ENCODE results near the gene NXN.
"Not testable (repeated sequence)": the region's sequence is repeated elsewhere in the genome, so short reads cannot be mapped to it uniquely, and the experiment has no call there.

The NXN gene

DNA sequence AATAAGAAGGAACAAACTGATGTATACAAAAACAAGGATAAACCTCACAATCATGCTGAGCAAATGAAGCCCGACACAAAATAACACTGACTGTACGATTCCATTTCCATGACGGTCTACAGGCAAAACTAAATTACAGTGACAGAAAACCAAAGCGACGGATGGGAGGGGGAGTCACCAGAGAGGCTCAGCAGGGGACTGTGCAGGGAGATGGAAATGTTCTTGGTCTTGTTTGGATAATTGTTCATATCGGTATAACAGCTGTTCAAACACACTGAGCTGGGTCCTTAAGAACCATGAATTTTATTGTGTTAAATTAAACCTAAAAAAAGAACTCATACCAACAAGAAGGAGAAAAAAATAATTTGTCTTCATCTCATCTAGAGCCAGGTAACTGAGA lies 97.8 kb downstream of the NXN start:
- DNase-seq = no peak

DNA sequence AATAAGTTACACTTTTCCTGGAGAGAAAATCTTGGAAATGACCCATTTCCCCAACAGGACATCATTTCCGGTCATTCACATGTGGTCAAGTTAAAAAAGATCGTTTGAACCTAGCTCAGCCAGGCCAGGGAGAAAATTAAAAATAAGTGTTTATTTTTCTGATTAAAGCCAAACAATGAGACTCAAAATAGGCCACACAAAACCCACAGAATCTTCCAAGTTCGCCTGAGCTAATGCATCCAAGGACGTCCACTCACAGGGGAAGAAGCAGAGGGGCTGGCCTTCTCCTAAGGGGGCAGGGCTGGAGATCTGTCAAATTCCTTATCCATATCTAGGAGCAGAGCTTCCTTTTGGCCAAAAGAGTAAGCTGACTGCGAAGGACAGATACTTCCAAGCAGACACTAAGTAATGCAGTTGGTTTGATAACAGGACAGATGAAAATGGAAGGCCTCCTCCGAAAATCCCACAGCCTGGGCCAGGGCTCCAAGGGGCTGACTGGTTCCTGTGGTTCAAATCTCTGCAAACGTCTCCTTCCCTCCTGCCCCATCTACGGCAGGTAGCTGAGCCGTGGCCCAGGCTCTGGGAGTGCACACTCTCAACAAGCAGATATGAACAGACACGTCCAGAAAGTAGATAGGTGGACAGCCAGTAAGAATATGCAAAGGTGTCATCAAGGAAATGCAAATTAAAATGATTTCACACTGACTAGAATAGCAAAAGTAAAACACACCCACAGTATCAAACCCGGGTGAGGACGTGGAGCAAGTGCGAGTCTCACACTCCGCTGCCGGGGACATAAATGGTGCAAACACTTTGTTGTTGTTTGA lies 98.9 kb downstream of the NXN start:
- no peak for DNase-seq

DNA sequence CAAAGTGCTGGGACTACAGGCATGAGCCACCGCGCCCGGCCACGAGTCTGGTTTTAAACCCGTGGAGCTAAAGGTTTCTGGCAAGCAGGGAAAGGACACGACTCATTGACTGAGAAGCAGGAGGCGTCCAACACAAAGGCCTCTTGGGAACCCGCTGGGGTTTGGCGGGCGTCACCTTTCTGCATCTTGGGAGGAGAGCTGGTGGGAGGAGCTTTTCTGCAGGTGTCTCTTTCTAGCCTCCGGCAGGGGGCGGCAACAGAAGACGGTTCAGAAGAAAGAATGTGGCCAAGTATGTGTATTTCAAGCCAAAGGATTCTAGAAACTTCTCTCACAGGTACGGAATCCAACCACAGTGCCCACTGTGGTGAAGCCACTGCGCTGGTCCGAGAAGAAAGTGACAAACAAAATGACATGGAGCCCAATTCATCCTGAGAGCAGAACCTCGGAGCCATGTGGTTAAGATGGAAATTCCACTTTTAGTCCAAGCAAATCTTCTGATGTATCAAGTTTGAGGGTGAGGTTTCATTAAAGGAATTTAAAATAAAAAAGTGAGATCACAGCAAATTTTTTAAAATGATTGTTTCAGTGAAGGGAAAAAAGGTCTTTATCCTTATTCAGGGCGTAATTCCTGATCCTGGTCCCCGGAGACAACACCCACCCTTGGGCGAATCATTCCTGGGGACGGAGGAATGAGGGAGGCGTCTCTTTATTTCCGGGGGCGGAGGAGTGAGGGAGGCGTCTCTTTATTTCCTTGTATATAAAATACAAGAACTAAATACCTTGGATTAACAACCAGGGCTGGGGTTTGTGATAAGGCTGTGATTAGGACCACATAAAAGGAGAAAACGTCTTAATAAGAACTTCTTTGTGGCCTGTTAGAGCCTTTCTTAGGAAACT lies 99.8 kb downstream of the NXN start:
- DNase-seq = peak; percentile 87

DNA sequence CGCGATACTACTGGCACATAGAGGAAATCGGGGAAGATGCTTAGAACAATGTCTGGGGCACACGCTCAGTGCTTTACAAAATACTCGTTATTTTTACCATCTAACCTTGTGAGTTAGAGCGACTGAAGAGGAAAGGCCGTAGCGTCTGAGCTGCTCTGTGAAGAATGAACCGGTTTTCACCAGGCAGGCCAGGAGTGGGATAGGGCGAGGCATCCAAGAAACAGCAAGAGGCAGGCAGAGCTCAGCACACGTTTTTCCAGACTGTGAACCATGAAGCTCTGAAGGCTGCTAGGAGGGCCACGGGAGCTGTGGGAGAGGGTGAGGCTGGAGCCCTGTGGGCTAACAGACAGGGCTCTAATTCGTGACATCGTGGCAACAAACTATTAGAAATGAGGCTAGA lies 101.9 kb downstream of the NXN start:
- DNase-seq = no peak

DNA sequence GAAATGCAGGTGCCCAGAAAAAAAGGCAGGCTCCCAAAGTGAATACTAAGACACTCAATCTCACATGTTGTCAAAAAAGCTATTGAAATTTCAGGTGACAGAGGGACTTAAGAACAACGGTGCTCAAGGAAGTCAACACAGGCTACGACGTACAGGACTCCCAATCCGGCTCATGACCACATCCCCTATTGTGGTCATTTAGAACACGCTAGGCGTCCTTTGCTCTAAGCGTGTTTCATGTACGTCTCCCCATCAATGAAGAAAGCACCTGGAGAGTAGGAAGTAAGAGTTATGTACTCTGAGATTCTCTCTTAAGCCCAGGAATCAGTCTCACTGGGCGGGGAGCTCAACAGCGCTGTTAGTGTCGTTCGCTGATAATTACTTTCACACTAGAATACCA lies 103.3 kb downstream of the NXN start:
- peak; percentile 63 for DNase-seq

DNA sequence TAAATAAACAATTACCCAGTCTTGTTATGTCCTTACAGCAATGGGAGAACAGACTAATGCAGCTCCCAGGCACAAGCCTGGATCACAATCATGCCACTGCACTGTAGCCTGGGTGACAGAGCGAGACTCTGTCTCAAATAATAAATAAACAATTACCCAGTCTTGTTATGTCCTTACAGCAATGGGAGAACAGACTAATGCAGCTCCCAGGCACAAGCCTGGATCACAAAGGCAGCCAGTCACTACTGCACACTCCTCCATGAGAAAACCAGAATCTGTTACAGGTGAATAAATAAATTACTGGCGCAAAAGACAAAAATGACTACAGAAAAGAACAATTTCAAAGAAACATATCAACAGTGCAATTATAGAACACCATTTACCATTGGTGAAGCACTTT lies 105.0 kb downstream of the NXN start:
- not testable (repeated sequence) for DNase-seq

DNA sequence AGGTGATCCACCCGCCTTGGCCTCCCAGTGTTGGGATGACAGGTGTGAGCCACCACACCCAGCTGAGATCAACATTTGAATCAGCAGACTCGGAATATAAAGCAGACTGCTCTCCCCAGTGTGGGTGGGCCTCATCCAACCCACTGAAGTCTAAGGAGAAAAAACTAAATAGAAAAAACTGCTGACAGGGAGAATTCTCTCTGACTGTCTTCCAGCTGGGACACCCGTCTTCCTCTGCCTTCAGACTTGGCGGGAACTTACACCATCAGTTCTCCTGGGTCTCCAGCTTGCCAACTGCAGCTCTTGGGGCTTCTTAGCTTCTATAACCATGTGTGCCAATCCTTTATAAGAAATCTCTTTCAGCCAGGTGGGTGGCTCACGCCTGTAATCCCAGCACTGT lies 106.7 kb downstream of the NXN start:
- DNase-seq = no peak

DNA sequence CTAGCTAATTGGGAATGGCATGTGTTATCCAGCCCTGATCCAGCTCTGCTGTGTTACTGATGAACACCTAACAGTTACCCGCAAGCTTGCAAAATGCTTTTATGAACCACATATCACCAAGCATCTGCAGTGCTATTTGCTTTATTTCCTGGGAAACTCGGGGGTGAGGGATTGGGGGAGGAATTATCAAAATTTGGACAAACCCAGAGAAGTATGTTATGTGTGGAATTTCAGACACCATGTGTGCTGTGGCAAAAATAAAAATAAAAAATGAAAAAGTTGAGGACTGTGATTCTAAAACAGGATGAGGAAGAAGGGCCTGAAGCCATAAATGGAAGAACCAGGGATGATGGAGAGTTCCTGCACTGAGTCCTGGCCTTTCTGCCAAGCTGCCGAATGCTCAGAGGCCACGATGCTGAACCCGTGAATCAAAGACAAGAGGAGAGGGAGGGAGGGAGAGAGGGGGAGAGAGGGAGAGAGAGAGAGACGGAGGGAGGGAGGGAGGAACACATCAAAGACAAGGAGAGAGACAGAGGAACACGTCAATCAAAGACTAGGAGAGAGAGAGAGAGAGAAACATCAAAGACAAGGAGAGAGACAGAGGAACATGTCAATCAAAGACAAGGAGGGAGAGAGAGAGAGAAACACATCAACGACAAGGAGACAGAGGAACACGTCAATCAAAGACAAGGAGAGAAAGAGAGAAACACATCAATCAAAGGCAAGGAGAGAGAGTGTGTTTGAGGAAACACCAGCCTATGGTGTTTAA lies 107.6 kb downstream of the NXN start:
- no peak for DNase-seq

DNA sequence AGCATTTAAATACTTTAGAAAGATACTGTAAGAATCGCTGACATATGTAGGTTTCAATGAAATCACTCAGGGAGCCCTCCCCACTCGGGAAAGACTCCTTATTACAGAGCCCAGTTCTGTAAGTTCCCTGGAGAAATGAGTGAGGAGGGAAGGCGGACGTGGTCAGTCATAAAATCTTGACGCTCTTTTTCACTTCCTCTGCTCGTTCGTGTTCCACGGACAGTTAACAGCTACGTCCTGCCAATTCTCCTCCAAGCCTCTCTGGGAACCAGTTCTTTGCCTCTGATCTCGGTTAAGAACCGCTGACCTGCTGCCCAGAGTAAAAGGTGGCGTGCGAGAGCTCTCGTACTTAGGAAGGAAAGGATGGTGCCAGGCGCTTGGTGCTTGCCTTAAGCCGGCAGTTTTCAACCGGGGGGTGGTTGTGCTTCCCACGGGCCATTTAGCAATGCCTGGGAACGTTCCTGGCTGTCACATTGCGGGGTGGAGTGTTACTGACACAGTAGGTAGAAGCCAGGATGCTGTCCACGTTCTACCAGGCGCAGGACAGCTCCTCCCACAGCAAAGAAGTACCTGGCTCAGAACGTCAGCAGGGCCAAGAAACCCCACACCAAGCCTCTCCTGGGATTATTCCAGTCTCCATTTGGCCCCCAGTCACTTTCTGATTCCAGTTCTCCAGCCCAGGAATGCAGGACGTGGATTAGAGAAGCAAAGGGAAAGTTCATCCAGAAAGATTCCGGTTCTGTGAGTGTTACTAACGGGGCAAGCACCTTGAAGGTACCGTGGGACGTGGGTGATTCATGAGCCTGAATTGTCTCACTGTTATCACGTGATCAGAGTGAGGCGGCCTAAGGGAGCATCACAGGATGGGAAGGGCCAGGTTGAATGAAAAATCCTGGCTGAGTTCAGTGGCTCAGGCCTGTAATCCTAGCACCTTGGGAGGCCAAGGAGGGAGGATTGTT lies 109.7 kb downstream of the NXN start:
- no peak for DNase-seq

DNA sequence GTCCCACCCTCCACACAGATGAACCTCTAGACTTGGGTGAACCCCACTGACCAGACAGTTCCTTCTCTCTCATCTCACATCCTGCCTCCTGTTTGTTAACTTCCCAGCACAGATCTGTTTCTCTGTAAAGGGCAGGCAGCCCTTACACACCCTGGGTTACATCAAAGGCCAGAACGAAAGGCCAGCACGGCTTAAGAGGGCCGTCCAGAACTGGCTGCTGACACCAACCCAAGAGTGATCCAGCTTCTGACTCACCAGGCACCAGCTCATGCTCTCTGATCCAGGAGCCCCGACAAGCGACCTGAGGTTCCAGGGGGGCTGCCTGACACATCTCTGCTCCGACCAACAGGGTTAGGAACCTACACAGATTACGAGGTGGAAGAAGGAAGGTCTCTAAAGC lies 110.5 kb downstream of the NXN start:
- no peak for DNase-seq

DNA sequence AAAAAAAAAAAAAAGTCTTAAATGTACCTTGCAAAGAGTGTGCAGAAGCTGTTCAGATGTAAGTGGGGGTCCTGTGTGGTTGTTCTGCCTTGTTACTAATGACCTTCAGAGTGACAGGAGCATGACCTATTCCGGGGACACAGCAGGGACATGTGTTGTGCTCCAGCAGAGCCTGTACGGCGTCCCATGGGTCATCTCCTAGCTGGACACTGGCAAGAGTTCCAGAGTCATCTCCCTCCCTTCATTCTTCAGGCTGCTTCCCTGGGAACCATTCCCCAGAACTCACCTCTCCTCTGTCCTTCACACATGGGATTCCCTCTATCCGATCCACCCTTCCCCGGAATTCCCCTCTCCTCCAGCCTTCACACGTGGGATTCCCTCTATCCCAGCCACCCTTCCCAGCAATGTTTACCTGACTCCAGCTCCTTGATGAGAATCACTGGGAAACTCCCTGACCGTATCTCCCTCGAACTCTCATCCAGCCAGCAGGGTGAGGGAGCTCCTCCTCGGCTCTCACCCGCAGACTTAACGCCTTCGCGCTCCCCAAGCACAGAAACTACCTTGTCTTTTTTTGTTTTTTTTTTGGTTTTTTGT lies 111.6 kb downstream of the NXN start:
- DNase-seq = no peak

DNA sequence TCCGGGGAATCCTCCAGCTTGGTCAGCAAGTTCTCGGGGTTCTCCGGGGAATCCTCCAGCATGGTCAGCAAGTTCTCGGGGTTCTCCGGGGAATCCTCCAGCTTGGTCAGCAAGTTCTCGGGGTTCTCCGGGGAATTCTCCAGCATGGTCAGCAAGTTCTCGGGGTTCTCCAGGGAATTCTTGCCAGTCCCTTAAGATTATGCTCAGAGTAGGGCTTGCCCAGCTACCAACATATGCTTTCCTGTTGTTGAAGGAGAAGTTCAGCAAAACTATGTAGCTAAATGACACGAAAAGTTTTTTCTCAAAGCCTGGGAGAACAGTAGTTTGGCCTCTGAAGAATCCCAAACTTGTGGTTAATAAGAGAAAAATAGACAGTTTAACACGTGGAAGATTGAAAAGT lies 112.3 kb downstream of the NXN start:
- DNase-seq = not testable (repeated sequence)

DNA sequence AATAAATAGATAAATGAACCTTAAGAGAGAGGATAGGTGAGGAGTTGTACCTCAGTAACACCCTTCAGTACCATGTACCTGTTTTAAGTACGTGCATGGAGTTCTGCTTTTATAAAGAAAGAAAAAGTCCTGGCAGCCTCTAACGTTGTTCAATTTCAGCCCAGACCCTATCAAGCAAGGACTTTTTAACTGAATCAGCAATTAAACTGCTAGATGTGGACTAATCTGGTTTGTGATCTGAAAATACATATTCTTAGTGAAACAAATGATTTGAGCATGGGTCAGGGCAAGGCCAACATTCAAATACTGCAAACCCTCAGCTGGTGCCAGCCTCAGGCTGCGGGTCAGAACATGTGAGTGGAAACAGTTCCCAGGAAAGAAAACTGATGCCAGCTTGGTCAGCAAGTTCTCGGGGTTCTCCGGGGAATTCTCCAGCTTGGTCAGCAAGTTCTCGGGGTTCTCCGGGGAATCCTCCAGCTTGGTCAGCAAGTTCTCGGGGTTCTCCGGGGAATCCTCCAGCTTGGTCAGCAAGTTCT lies 112.9 kb downstream of the NXN start:
- no peak for DNase-seq

DNA sequence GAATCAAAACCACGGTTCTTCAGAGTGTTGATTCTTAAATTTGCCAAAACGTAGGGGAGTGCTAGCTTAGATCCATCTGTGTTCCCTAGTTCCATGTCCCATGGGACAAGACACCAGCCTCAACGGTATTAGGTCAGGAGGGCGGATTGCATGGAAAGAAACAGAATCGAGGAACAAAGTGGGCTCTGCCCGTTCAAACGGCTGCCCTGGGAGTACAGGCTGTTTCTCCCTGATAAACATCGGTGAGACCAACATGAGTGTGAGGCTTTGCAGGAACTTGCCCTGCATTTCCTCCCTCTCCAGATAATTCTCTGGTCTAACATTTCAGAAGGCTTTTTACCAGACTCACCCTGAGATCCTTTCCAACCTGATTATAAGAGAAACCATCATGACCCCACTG lies 115.3 kb downstream of the NXN start:
- DNase-seq = no peak

DNA sequence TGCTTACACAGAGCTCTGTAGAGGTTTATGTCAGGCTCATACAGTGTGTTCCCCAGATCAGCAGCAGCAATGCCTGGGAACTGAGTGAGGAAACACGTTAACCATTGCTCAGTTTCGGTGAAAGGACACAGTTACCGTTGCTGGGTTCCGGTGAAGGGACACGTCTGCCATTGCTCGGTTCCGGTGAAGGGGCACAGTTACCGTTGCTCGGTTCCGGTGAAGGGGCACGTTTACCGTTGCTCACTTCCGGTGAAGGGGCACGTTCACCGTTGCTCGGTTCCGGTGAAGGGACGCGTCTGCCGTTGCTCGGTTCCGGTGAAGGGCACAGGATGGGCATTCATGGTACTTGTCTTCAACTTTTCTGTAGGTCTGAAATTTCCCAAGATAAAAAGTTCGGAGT lies 115.7 kb downstream of the NXN start:
- no peak for DNase-seq

DNA sequence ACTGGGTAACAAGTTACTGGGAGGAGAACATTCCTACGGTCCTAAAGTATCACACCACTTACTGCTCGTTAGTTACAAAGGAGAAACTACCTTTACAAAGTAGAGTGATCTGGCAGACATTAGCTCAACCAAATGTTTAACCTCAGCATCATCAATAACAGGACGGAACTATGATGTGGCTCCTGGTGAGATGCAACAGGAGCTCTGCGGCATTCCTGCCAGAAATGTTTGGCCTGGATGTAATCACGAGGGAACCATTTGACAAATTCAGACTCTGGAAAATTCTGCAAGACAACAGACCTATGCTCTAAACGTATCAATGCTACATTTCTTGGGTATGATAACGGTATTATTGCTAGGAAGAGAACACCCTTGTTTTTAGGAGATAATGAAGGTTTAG lies 117.0 kb downstream of the NXN start:
- no peak for DNase-seq

DNA sequence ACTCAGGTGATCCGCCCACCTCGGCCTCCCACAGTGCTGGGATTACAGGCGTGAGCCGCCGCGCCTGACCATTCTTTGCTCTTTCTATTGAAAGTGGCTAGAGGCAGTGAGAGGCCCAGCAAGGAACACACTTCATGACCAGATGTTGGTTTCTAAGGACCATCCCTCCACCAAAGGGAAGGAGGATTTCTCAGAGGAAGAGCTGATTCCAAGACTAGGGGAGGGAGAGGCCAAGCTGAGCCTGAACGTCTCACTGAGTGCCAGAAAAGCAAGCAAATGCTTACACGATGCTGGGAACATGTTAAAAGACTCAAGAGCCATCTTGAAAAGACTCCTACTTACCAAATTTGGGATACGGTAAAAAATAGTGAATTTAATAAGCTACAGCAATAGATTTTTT lies 118.2 kb downstream of the NXN start:
- DNase-seq = no peak

DNA sequence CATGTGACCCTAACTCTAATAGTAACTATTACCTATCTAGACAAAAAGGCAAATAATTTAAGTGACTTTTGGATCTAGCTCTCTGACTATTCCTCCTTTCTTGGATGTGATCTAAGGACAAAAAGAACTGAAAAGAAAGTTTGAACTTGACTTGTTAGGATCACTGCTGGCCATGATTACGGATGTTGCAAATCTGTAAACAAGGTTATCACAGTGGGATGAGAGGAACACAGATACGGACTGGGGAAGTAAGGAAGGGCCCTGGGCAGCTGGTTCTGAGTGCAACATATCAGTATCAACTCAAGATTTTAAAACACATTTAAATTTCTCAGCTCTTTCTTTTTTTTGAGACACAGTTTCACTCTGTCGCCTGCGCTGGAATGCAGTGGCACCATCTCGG lies 118.8 kb downstream of the NXN start:
- DNase-seq = no peak

DNA sequence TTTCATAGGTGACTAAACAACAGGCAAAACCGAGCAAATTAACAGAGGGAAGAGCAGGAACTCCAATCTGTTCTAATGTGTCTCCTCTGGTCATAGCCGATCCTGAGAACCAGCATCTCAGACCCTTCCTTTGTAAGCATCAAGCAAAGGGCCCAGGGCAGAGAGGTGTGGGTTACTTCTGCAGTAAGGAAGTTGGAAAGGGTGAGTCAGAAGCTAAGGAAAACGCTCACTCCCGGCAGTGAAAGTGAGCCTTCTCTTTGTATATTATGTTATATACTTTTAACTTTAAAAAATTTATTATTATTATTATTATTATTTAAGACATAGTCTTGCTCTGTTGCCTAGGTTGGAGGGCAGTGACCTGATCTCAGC lies 119.8 kb downstream of the NXN start:
- DNase-seq = no peak

DNA sequence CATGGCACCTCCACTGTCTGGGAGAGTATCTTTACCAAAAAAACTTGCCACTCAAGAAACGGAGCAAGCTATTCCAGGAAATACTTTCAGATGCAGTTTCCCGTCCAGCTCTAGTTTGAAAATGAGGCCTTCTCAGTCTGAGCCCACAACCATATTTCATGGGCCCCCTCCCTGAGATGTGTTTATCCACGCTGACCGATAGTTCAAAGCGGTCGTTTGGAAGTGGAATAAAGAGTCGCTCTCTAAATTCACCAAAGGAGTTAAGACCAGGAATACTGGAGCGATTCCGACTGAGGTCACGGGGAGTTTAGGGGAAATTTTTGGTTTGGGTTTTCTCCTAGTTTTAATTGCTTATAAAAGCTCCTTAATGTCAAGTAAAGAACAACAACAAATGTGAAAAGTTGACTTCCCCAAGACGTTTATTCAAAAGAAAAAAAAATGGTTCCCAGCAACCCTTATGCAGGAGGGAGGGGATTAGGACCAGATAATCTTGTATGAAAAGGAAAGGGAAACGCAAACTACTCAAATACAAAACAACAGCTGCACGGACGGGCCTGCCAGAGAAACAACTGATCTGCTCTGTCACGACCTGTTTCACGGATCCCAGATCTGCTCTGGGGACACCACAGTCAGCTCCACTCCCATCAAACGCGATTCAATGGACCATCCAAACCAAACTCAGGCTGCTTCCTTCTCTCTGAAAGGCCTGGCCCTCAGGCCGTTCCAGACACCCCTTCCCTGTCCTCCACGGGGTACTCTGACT lies 120.3 kb downstream of the NXN start:
- DNase-seq = no peak

DNA sequence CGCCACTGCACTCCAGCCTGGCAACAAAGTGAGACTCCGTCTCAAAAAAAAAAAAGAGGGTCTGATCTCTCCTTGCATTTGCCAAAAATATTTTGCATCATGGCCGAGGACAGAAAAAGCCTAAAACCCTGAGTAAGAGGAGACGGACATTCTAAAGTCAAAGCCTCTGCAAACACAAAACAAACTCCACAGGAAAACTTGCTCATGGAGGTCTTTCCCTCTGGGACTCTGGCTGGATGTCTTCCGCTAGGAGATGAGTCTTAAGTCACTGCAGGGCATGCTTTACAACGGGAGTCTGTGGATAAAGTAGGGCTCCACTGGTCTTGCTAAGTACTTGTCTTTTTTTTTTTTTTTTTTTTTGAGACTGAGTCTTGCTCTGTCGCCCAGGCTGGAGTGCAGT lies 123.4 kb downstream of the NXN start:
- DNase-seq = no peak

Data from activated effector memory CD4-positive, alpha-beta T cell treated with anti-CD3 and anti-CD28 coated beads, Interleukin-2, amount 50 U/mL, for 16 hours (primary cell).